SU-DHL-6 (cell line): ENCODE data around the gene HDDC3.

Experiments
- CTCF ChIP-seq: fragments of 200-600 bp; sonication (generic); IDR thresholded peaks from one replicate; pipeline ENCODE4 v1.5.1; 2017; ENCODE audit warnings: antibody characterized with exemption, mild to moderate bottlenecking, low read length, moderate library complexity; ENCODE audit not compliant: insufficient read depth, poor library complexity, severe bottlenecking
- EZH2phosphoT487 ChIP-seq: fragments of 200-600 bp; sonication (generic), shearing (Covaris generic); conservative IDR thresholded peaks from 2 replicates; pipeline ENCODE4 v1.6.1; 2018; ENCODE audit warnings: mild to moderate bottlenecking, antibody characterized with exemption, low read length, moderate library complexity, mixed read lengths

GRCh38 chr15:90933301-90933700 is 952 bp upstream of the HDDC3 start:
- TF ChIP-seq CTCF (no peak), EZH2phosphoT487 (no peak)
